Smooth muscle cell (in vitro differentiated cells): ENCODE measurements around the gene FARS2. TPM values are rescaled to one million over a fixed set of nuclear protein-coding genes. Genes with fewer than 3 reads are reported as not detected.

ENCODE experiments used
- DNase-seq: peaks from one replicate; lab custom pipeline; 2025; ENCODE audit not compliant: unreplicated experiment; lab: John Stamatoyannopoulos, UW
- H2AFZ ChIP-seq: fragments of 200-600 bp; sonication (generic); 2 replicates; pipeline ENCODE4 v1.6.0; 2016; ENCODE audit warnings: antibody characterized with exemption, low read depth, mild to moderate bottlenecking
- H3F3A ChIP-seq: fragments of 200-600 bp; sonication (generic); 2 replicates; pipeline ENCODE4 v1.6.0; 2017; ENCODE audit warnings: antibody characterized with exemption, low read depth
- H3K27ac ChIP-seq: fragments of 200-600 bp; sonication (generic); 2 replicates; pipeline ENCODE4 v1.5.1; 2016; ENCODE audit warnings: low read depth, mild to moderate bottlenecking
- H3K27me3 ChIP-seq: fragments of 200-600 bp; sonication (generic); 2 replicates; pipeline ENCODE4 v1.6.1; 2016; ENCODE audit warnings: low read depth, mild to moderate bottlenecking
- H3K36me3 ChIP-seq: fragments of 200-600 bp; sonication (generic); 2 replicates; pipeline ENCODE4 v1.5.1; 2016; ENCODE audit warnings: low read depth
- H3K4me1 ChIP-seq: fragments of 200-600 bp; sonication (generic); 2 replicates; pipeline ENCODE4 v1.5.1; 2016; ENCODE audit warnings: low read depth
- H3K4me2 ChIP-seq: fragments of 200-600 bp; sonication (generic); 2 replicates; pipeline ENCODE4 v1.6.0; 2016; ENCODE audit warnings: mild to moderate bottlenecking
- H3K4me3 ChIP-seq: fragments of 200-600 bp; sonication (generic); 2 replicates; pipeline ENCODE4 v1.5.1; 2016; ENCODE audit warnings: mild to moderate bottlenecking
- H3K79me2 ChIP-seq: fragments of 200-600 bp; sonication (generic); 2 replicates; pipeline ENCODE4 v1.6.0; 2016; ENCODE audit warnings: low read depth, mild to moderate bottlenecking
- H3K9ac ChIP-seq: fragments of 200-600 bp; sonication (generic); 2 replicates; pipeline ENCODE4 v1.6.0; 2016; ENCODE audit warnings: low read depth
- H3K9me3 ChIP-seq: fragments of 200-600 bp; sonication (generic); replicated peaks from 2 replicates; pipeline ENCODE4 v1.5.1; 2016; ENCODE audit warnings: low read depth
- H4K20me1 ChIP-seq: fragments of 200-600 bp; sonication (generic); 2 replicates; pipeline ENCODE4 v1.6.0; 2016; ENCODE audit warnings: low read depth
- WGBS: methylation state at CpG from one replicate; pipeline ENCODE4 v1.1.7; 2016; ENCODE audit warnings: low lambda C conversion rate; 5-methylcytosine and 5-hydroxymethylcytosine counted together
- polyA plus RNA-seq: library from polyadenylated mRNA; unstranded; fragments of >200 nt; fragmentation: Nextera tagmentation; extraction: Ambion mirVana; gene quantifications from 2 replicates; pipeline ENCODE4 v1.2.1, GENCODE V29; 2016
- total RNA-seq: library from RNA; depleted of rRNA; stranded (reverse); fragments of >200 nt; gene quantifications from 2 replicates; pipeline ENCODE4 v1.2.3, GENCODE V29; 2014
- TF ChIP-seq, protein P1 (sequence below): fragments of 200-600 bp; sonication (generic); IDR thresholded peaks from 2 replicates; pipeline ENCODE4 v1.5.1; 2017; ENCODE audit warnings: borderline replicate concordance, mild to moderate bottlenecking, antibody characterized with exemption; ENCODE audit not compliant: insufficient read depth, poor library complexity, severe bottlenecking

The FARS2 gene
- total and polyA plus RNA-seq, 2 experiments from 2014 or later: 9.6 to 13.2 TPM

DNA sequence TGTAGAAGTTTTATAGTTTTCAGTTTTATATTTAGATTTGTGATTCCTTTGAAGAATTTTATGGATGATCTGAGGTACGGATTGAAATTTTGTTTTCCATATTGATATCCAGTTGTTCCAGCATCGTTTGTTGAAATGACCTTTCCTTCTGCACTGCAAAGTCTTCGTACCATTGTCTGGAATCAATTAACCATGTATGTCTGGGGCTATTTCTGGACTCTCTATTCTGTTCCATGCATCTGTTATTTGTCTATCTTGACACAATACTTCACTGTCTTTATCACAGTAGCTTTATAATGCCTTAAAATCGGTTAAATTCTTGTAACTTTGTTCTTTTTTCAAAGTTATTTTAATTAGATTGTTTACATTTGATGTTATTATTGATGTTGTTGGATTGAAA lies 154.9 kb downstream of the FARS2 start:
- WGBS: 69% methylated on average over 4 of the region's 4 CpGs
- Histone ChIP-seq H3K4me3 (no peak overlapping the region), H2AFZ (no peak overlapping the region), H3K27ac (no peak overlapping the region), H3K4me2 (no peak overlapping the region), H3F3A (no peaks in the 10 kb centered on the region), H4K20me1 (no peaks in the 10 kb centered on the region), H3K9me3 (no peaks in the 10 kb centered on the region), H3K27me3 (no peaks in the 10 kb centered on the region), H3K4me1 (peaks cover 12% of the 10 kb centered on the region), H3K36me3 (no peaks in the 10 kb centered on the region), H3K79me2 (no peaks in the 10 kb centered on the region), H3K9ac (no peak overlapping the region)
- TF ChIP-seq, protein P1, sequence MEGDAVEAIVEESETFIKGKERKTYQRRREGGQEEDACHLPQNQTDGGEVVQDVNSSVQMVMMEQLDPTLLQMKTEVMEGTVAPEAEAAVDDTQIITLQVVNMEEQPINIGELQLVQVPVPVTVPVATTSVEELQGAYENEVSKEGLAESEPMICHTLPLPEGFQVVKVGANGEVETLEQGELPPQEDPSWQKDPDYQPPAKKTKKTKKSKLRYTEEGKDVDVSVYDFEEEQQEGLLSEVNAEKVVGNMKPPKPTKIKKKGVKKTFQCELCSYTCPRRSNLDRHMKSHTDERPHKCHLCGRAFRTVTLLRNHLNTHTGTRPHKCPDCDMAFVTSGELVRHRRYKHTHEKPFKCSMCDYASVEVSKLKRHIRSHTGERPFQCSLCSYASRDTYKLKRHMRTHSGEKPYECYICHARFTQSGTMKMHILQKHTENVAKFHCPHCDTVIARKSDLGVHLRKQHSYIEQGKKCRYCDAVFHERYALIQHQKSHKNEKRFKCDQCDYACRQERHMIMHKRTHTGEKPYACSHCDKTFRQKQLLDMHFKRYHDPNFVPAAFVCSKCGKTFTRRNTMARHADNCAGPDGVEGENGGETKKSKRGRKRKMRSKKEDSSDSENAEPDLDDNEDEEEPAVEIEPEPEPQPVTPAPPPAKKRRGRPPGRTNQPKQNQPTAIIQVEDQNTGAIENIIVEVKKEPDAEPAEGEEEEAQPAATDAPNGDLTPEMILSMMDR: no peak
- DNase-seq: no peak

DNA sequence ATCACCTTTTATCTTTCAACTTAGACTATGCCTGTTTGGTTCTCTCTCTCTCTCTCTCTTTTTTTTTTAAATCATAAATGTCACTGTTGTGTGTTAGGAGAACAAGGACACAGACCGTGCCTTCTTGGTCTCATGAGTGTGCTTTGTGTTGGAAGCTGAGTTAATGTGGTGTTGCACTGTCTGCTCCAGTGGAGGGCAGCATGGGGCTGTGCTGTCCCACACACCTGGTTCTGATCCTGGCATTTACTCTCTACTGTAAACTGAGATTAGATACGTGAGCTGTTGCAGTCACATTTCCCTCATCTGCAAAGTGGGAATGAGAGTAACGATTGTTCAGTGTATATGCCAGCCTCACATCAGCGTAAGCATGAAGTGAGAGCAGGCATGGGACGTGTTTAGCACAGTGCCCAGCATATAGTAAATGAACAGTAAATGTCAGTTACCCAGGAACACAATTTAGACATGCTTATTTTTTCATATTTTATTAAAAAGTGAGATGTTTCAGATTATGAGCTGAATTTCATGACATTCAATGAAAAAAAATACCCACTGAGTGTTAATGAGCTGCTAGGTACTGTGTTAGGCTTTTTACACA lies 161.1 kb downstream of the FARS2 start:
- Histone ChIP-seq H3K79me2 (no peaks in the 10 kb centered on the region), H3K9me3 (no peaks in the 10 kb centered on the region), H3K27me3 (no peaks in the 10 kb centered on the region), H3K4me2 (no peak overlapping the region), H3K36me3 (no peaks in the 10 kb centered on the region), H3K4me3 (no peak overlapping the region), H4K20me1 (peaks cover 5% of the 10 kb centered on the region), H3K4me1 (no peaks in the 10 kb centered on the region), H3K9ac (no peak overlapping the region), H3F3A (no peaks in the 10 kb centered on the region), H2AFZ (no peak overlapping the region), H3K27ac (no peak overlapping the region)
- DNase-seq: no peak
- TF ChIP-seq, protein P1: peak; percentile 30
- WGBS: 67% methylated on average over 5 of the region's 5 CpGs

DNA sequence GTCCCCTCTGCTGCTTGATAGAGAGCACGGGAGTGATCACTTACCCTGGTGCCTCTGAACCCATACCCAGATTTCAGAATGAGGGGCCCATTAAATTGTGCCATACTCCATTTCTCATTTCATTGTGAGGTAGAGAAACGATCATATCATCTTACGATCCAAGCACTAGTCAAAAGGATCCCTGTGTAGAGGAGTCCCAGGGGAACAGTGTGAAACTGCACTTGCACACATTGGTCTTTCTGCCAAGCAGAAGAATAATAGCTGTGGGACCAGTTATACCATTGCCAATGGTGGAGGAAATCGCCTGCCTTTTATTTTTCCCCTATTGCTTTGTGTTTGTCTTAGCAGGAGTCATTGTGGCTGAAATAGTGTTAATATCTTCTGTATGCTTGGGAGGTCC lies 161.9 kb downstream of the FARS2 start:
- WGBS: 97% methylated on average over 4 of the region's 4 CpGs
- Histone ChIP-seq H3K27me3 (no peaks in the 10 kb centered on the region), H3F3A (no peaks in the 10 kb centered on the region), H2AFZ (no peak overlapping the region), H3K9me3 (no peaks in the 10 kb centered on the region), H3K27ac (no peak overlapping the region), H4K20me1 (peaks cover 12% of the 10 kb centered on the region), H3K9ac (no peak overlapping the region), H3K4me3 (no peak overlapping the region), H3K4me1 (no peaks in the 10 kb centered on the region), H3K79me2 (no peaks in the 10 kb centered on the region), H3K36me3 (no peaks in the 10 kb centered on the region), H3K4me2 (no peak overlapping the region)
- no peak for DNase-seq
- TF ChIP-seq, protein P1: no peak

DNA sequence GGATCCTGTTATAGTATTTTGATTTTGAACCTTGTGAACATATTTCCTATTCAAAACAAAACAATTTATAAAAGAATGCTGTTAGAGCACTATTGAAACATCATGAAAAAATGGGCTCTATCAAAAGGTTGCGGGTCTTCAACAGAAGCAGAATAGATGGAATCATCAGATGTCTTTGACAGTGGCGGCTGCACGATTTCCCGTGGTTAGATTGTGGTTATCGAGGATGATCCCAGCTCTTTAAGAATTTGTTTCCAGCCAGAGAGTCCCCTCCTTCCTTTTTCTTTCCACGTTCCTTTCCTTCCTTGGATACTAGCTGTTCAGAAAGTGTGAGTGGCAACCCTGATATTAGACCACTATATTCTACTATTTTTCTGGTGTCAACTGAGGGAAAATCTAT lies 163.4 kb downstream of the FARS2 start:
- no peaks in the 10 kb centered on the region for H3K27me3 ChIP-seq
- no peak overlapping the region for H3K4me3 ChIP-seq
- DNase-seq: no peak
- H3K9ac ChIP-seq: no peak overlapping the region
- no peaks in the 10 kb centered on the region for H3K9me3 ChIP-seq
- TF ChIP-seq, protein P1: no peak
- no peak overlapping the region for H3K27ac ChIP-seq
- H3K4me2 ChIP-seq: no peak overlapping the region
- no peak overlapping the region for H2AFZ ChIP-seq
- no peaks in the 10 kb centered on the region for H3K4me1 ChIP-seq
- H4K20me1 ChIP-seq: peaks cover 12% of the 10 kb centered on the region
- no peaks in the 10 kb centered on the region for H3K79me2 ChIP-seq
- H3K36me3 ChIP-seq: no peaks in the 10 kb centered on the region
- 70% methylated on average over 6 of the region's 6 CpGs for WGBS
- no peaks in the 10 kb centered on the region for H3F3A ChIP-seq
